GM15510 (cell line): ENCODE results near the gene MARCHF9.

ENCODE experiments used
- POLR2A ChIP-seq: IDR thresholded peaks from 3 replicates; pipeline ENCODE4 v1.6.1; 2011; ENCODE audit warnings: borderline replicate concordance; ENCODE audit not compliant: insufficient read length; ENCODE audit errors: extremely low read depth

The MARCHF9 gene

DNA sequence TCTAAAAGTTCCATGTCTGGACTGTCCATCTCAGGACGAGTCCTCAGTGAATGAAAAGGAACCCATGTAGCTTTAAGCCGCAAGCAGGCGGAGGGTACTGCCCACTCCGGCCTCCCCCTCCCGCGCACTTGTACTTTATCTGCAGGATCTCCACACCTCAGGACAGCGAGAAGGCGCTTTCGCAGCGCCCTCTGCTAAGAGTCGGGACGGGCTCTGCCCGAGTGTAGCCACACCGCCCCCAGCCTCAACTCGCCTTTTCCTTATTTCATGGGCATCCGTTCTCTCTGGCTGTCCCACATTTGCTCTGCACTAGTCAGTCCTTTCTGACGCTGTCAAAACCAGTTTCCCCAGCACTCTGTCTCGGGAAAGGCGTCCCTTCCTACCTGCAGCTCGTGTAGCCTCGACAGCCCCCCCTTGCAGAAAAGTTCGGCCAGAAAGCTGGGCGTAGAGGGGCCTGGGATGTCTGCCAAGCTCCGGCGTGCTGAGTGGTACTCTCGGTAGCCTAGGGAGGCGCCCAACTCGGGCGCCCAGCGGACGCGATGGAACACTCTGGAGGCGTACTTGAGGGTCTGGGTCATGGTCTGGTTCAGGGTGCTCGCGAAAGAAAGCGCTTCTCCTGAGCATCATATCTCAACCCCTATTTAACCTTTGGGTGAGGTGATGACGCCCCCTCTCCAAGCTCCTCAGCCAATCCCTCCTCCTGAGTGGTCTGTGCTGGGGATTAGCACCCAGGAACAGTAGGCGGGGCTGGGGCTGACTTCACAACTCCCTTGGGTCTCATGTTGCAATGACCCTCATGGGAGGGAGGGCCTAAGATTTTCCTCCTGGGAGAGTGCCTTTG, 11.8 kb downstream of the MARCHF9 start, which contains the start of gene CYP27B1:
Gene CYP27B1, minus strand, starts transcription at position 615 of the 841 bp plus-strand sequence. Its CDS starts 37 bp downstream, at position 578.
- no peak for TF ChIP-seq POLR2A

DNA sequence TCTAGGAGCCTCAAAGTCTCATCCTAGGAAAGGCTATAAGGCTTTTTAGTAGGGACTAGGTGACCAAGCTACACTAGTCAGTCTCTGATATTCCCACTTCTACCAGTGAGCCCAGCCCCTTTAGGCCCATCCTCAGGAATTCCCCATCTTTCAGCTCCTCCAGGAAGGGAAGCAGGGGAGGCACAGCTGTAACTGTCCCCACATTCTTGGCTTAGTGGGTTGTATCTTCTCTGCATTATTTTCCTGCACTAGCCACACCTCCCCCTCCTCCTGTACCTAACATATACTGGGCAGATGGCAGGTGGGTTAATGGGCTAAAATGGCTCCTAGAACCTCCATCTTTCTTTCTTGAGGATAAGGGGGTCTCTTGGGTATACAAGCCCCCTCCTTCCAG, 12.4 kb downstream of the MARCHF9 start:
- no peak for TF ChIP-seq POLR2A

DNA sequence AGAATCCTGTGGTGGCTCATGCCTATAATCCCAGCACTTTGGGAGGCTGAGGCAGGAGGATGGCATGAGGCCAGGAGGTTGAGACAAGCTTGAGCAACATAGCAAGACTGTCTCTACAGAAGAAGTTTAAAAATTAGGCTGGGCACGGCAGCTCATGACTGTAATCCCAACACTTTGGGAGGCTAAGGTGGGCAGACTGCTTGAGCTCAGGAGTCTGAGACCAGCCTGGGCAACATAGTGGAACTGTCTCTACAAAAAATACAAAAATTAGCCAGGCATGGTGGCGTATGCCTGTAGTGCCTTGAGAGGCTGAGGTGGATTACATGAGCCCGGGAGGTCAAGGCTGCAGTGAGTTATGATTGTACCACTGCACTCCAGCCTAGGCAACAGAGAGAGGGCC, 13.0 kb downstream of the MARCHF9 start:
- no peak for TF ChIP-seq POLR2A

DNA sequence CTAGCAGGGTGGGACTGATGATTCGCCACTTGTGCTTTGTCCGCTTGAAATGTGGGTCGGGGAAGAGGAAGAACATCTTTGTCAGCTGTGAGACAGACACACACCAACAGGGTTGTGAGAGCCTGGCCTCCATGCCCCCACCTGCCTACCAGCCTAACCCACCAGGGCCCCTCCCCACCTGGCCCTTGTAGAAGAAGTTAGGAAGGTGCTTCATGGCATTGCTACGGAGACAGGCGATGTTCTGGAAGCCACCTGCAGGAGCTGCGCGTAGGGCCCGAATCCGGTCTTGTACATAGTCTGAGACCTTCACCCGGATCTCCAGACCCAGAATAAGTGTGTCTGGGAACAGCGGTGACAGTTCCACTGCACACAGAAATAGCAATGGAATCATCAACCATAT, 14.7 kb downstream of the MARCHF9 start:
- no peak for TF ChIP-seq POLR2A

DNA sequence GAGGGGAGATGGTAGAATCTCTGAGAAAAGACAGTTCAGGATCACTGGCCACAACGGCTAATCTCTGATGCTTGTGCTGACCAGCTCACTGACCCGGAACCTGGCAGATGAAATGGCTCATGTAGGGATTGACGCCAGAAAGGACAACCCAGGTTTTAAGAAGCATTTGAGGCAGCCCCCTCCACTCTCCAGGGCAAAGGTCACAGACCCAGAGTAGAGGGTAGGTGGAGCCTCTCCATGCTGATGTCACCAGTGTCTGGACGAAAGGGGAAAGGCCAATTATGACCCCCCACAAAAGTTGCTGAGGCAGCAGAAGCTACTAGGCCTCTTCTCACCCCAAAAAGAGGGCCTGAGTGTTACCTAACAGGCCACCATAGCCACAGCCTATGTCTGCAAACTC, 15.8 kb downstream of the MARCHF9 start:
- no peak for TF ChIP-seq POLR2A

DNA sequence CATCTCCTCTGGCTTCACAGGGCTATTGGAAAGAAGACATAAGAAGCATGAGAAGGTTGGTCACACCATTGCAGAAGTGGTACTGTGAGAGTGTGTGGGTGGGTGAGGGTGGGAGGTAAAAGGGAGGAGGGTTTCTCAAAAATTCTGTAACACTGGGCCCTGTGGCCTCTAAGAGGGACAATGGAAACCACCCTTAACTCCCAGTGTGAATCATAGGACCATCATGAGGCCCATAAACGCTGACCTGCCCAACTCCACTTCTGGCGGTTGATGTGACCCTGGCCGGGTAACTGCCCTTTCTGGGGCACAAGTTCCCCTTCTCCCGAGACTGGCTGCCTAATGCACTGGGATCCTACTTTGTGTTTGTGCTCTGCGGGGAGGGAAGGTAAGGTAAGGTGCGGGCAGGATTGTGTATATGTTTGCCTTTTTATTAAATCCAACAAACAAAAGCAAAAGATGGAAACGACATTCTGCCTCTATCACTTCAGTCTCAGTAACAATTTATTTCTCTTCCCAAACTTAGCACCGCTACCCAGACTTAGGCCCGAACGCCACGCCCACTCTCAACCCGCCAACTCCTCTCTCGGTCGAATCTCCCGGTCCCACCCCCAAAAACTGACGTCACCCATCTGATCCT, 16.5 kb downstream of the MARCHF9 start:
- TF ChIP-seq POLR2A = no peak

DNA sequence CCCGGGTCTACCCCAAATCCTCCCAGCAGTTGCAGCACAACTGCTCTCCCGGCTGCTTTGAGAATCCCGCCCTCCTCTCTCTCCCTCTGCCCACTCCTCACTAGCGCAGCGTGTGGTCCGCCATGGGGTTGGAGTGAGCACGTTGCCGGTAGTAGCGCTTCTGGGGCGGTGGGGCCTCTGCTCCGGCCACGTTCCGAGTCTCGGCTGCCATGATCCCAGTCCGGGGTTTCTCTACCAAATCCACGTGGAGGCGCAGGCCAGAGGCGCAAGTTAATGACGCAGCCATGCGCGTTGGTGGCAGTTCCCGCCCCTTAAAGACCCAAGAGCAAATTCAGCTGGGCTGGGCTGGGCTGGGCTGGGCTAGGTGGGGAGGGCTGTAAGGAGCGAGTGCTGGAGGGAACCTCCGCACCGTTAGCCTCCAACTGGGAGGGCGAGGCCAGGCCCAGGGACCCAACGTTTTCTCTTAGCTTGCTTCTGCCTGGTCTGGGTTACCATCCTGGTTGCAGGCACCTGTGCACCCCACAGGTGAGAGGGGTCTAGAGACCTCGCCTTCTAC, 17.0 kb downstream of the MARCHF9 start, which contains the start of gene METTL1:
Gene METTL1, minus strand, starts transcription at position 233 of the 556 bp plus-strand sequence. Its CDS starts 22 bp downstream, at position 211.
- peak; percentile 80 for TF ChIP-seq POLR2A

DNA sequence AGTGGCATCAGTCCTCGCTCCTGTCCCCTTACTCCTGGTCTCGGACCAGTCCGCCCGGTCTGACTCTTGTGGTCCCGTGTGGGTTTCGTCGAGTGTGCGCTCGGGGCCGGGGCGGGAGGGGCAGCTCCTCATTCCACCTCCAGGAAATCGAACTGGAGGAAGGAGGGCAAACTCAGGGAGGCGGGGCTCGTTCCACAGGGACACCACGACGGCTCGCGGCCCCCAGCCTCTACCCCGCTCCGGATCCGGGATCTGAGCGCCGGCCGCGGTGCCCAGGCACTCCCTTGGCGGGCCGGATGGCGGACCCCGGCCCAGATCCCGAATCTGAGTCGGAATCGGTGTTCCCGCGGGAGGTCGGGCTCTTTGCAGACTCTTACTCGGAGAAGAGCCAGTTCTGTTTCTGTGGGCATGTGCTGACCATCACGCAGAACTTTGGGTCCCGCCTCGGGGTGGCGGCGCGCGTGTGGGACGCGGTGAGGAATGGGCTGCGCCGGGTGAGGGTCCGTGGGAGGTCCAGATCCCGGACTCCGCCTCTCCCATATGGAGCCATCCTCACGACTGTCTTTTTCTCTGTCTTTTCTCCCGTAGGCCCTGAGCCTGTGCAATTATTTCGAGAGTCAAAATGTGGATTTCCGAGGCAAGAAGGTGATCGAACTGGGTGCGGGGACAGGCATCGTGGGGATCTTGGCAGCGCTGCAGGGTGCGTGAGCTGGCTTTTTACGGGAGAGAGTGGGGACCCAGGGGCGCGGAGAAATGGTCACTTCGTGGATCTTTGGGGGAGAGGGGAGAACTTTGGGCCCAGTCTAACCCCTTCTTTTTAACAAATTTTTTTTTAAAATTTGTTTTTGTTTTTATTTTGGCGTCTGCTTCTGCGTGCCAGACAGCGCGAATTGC, 17.8 kb downstream of the MARCHF9 start, which contains the start of gene EEF1AKMT3:
Gene EEF1AKMT3, plus strand, starts transcription at position 186 of the 894 bp plus-strand sequence. Its CDS starts 111 bp downstream, at position 297.
- TF ChIP-seq POLR2A = no peak

DNA sequence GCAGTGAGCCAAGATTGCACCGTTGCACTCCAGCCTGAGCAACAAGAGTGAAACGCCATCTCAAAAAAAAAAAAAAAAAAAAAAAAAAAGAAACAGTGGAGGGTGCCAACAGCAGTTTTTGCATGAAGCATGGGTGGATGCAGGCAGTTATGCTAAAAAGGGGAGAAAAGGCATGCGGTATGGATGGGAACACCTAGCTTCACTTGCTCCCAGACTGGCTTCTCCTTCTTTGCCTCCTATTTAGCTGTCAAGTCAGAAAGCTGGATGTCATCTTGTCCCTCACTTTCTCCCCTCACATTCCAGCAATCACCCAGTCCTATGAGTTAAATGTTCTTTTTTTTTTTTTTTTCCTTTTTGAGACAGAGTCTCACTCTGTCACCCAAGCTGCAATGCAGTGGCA, 20.1 kb downstream of the MARCHF9 start:
- no peak for TF ChIP-seq POLR2A

DNA sequence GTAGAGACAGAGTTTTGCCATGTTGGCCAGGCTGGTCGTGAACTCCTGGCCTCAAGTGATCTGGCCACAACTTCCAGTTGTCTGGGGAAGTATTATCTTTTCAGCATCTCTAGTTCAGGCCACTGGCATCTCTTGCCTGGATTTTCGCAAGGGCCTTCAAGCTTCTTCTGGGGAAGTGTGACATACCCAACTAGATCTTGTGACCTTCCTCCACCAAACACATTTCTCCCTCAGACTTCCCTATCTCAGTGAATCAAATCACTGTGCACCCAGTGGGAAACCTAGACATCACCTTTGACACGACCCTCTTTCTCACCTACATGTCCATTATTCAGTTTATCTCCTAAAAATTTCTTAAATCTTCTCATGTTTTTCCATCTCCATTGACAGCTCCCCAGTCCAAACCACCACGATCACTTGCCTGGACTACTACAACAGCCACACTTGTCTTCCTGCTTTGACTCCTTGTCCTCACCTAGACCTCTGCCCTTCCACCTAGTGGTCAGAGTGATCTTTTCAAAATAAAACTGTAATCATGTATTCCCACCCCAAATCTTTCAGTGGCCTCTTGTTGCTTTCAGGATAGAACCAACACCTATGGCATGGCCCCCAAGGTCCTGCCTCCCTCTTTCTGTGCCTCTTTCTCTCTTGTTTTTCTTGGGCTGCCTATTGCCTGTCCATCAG, 20.8 kb downstream of the MARCHF9 start:
- TF ChIP-seq POLR2A = no peak

DNA sequence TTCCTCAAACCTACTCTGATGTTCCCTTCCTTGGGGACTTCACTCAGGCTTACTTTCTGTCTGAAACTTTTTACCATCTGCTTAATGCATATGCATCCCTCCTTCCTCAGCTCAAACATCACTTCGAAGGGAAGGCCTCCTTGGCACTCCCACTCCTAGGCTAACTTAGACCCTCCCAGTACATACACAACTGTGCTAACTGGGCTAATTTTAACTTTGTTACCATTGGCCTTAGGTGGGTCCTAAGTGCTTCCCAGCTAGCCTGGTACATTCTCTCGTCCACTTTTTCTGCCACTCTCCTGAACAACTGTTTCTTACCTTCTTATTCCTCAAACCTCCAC, 21.3 kb downstream of the MARCHF9 start:
- no peak for TF ChIP-seq POLR2A

DNA sequence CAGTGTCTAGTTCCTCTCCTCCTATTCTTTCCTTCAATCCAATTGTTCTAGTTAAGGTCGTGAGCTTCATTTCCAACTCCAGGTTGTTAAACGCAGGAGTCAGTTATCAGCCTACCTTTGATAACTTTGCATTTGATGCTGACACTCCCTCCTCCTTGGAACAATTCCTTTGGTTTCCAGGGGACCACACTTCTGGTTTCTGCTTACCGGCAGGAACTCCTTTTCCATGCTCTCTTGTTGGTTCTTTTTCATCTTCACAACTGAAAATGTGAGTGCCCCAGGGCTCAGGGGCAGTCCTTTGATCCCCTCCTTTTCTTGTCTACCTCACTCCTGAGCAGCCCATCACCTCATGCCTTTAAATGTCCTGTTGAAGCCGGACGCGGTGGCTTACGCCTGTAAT, 22.5 kb downstream of the MARCHF9 start:
- TF ChIP-seq POLR2A = no peak

DNA sequence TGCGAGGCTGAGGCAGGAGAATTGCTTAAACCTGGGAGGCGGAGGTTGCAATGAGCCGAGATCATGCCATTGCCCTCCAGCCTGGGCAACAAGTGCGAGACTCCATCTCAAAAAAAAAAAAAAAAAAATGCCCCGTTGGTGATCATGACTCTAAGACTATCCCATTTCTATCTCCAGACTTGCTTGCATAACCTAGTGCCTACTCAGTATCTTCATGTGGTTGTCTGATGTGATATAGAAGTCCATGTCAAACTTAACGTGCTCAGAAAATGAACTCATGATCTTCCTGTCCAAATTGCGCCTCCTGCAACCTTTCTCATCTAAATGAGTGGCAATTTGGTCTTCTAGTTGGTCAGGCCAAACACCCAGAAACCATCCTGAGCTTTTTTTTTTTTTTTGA, 23.0 kb downstream of the MARCHF9 start:
- TF ChIP-seq POLR2A = no peak

DNA sequence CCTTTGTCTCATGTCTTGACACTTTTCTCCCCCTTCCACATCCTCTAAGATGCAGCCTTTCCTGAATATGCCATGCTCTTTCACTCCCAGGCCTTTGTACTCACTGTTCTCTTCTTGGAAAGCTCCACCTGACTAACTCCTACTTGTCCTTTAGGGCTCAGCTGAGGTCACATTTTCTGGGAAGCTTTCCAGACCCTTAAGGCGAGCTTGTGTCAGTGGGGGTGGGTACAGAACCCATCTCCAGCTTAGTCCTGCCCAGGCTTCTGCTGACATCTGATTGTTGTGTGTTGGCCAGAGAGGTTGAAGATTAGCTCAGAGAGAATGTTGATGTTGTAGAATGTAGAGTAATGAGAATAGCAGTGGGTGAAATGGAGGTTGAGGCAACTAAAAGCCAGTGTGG, 24.8 kb downstream of the MARCHF9 start:
- no peak for TF ChIP-seq POLR2A

DNA sequence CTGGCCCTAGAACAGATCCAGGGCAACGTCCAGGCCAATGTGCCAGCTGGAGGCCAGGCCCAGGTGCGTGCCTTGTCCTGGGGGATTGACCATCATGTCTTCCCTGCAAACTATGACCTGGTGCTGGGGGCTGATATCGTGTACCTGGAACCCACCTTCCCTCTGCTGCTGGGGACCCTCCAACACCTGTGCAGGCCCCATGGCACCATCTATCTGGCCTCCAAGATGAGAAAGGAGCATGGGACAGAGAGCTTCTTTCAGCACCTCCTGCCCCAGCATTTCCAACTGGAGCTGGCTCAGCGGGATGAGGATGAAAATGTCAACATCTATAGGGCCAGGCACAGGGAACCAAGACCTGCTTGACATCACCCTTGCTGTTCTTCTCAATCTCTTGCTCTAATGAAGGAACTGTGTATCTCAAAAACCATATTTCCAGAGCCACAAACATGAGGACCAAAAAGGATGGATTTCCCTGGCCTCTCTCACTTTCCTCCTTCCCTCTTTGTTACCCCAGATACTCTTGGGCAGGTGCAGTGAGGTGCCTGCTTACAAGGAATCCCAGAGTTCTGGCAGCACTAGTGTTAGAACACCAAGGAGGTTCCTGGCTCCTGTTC, 25.5 kb downstream of the MARCHF9 start:
- TF ChIP-seq POLR2A = no peak

DNA sequence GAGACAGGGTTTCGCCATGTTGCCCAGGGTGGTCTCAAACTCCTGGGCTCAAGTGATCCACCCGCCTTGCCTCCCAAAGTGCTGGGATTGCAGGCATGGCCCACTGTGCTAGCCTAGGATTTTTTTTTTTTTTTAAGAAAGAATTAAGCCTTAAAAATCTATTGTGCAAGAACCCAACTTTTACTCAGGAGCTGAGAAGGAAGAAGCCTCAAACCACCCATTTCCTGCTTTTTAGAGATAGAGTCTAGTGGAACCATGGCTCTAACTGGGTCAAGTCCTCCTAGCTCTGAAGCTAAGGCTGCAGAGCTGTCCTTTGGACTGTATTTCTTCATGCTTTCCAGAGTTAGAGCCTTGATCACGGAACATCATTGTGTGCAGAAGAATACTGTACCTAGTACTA, 26.3 kb downstream of the MARCHF9 start:
- no peak for TF ChIP-seq POLR2A
